Cortex of kidney (tissue), 1 donor: Measurements from ENCODE around the gene BCDIN3D.

Experiments
- DNase-seq: peaks from one replicate; lab custom pipeline; 2025; lab: John Stamatoyannopoulos, UW

BCDIN3D gene

GRCh38 chr12:49819786-49820185 lies 23.1 kb downstream of the BCDIN3D start:
- no peak for DNase-seq

- DNase-seq, result no peak
Observed at GRCh38 chr12:49818241-49818895, 24.5 kb downstream of the BCDIN3D start.

GRCh38 chr12:49813131-49813530 lies 29.8 kb downstream of the BCDIN3D start:
- no peak for DNase-seq

DNA sequence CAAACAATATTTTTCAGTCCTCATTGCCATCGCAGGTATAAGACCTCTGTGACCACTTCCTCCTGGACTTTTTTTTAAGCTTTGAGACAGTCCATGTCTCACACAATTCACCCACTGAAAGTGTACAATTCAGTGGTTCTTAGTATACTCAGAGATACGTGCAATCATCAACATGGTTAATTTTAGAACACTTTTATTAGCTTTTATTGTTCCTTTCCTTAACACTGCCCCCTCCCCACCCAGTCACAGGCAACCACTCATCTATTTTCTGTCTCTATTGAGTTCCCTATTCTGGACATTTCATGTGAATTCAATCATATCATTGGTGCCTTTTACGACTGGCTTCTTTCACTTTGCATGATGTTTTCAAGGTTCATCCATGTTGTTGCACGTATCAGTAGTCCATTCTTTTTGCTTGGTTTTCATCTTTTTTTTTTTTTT lies 30.9 kb downstream of the BCDIN3D start:
- no peak for DNase-seq

DNA sequence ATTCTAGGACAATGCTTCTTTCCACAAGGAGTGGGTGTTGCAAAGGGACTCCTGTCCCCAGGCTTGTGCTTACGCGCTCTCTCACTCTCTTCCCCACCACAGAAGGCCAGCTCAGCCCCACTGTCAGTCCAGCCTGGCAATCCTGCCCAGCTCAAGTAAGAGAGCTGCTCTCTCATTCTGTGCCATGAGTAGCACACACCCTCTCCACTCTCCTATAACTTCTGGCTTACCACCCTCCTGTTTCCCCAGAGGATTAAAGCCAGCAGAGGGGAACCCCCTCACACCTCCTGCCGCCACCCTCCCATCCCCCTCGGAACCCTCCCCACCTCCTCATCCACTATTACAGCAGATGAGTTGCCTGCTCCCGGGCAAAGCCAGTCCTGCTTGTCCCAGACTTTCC lies 31.8 kb downstream of the BCDIN3D start:
- DNase-seq, result no peak

- DNase-seq, result no peak
Observed at GRCh38 chr12:49809906-49810389, 33.0 kb downstream of the BCDIN3D start.

DNA sequence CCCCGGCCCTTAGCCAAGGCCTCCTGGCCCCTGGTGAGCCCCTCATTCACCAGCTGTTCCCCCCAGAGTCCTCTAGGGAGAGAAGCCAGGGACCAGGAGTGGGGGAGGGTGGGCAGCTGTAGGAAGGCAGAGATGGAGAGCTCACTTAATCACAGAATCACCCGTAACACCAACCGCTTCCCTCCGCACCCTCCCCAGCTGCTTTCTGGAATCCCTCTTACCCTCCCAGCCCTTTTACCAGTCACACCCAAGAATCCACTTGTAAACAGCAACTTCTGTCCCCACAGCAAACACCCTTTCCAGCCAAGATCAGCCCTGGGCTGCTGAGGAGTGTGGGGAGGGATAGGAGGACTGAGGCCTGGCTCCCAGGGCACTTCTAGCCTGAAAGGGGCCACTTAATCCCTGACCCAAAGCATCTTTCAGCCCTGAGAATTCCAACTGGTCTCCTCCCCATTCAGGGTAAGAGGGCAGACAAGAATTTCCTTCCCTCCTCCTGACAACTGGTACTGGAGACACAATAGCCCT lies 33.5 kb downstream of the BCDIN3D start:
- no peak for DNase-seq

DNA sequence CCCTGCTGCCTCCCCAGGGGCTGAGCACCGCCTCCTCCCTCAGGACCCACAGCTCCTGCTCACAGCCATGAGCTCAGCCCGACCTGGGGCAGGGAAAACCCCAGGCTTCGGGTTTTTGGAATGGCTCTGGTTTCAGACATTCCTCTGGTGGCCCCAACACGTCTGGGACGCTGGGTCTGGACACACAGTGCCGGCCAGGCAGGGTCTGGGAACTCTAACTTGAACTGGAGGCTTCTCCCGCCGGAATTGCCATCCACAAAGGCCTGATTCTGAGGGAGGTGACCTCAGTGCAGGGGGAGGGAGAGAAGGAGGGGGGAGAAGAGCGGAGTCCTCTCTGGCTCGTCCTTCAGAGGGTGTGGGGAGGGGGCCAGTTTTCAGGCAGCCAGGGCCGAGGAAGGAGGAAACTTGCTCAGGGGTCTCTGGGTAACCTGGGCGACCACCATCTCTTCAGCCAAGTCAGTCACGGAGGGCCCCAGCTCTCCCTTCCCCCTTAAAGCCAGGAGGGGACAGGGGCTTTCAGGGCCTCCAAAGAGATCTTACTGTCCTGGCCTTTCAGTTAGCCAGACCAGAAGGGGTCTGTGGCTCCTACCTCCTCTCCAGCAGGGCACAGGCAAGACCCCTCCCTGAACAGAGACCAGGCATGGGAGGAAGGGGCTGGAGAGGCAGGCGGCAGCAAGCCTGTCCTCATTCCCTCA lies 34.1 kb downstream of the BCDIN3D start:
- no peak for DNase-seq

GRCh38 chr12:49807991-49808580 lies 34.8 kb downstream of the BCDIN3D start:
- no peak for DNase-seq

- DNase-seq, result no peak
Observed at GRCh38 chr12:49806877-49807276, 36.0 kb downstream of the BCDIN3D start.

DNA sequence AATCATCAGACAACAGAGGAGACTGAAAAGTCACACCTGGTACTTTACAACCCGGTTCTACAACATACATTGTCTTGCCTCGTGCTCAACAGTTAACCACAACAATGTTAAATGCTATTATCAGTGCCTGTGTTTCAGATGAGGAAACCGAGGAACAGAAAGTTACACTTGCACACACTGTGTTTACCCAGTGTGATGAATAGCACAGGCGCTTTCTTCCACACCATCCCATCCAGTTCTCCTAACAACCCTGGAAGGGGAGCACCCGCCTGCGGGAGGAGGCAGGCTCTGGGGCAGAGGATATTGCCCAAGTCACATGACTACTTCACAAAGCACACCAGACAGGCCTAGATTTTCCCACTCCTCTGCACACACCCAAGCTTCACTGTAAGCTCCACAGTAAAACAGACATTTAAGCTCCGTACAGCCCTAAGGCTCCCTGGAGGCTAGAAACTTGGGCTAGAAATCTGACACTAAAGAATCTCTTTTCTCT lies 36.5 kb downstream of the BCDIN3D start:
- no peak for DNase-seq

- DNase-seq, result no peak
Observed at GRCh38 chr12:49805409-49805808, 37.5 kb downstream of the BCDIN3D start.

DNA sequence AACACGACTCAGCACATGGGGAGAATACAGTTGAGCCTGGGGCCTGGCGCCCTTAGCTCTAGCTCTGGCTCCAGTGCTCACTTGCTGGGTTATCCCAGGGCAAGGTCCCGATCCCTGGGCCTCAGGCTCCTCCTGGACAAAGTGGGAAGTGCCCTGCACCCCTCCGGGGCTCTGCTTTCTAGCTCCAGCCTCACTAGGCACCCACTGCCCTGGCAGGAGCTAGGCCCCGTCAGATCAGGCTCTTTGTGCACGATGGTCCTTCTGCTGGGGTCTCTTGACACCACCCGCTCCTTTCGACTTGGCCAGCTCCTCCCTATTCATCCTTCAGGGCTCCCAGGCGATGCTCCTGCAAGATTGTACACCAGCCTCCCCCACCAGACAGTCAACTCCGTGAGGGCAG lies 38.1 kb downstream of the BCDIN3D start:
- no peak for DNase-seq

DNA sequence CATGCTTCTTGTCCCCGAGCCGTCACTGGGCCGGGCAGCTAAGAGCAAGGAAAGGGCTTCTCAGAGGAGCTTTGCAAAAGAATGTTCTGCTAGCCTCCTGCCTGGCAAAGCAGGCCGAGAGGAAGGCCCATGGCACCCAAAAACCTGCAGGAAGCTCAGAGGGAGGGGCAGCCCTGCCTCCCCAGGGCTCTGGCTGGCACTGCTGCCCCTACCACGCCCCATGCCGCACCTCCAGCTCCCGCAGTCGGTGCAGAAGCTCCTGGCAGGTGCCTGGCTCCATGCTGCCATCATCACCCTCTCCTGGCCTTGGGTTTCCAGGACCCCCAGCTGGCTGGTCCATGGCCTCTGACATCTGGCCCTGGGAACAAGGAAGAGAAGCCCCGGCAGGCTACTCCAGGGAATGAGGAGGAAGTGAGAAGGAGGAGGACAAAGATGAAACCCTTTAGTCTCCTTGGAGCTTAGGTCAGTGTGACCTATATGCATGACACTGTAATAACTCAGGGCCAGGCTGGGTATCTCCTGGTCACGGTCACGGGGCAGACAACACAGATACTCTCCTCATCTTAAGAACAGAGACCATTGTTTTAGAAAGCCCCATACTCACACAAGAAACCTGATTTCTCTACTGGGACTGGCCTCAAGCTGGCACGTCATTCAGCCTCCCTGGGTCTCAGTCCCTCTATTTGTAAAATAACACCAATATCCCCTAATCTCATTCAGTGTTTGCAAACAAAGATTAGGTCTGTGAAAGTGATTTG lies 39.0 kb downstream of the BCDIN3D start:
- no peak for DNase-seq

- no peak for DNase-seq
Observed at GRCh38 chr12:49801141-49802063, 41.5 kb downstream of the BCDIN3D start.

- DNase-seq, result no peak
Observed at GRCh38 chr12:49800421-49801140, 42.3 kb downstream of the BCDIN3D start.

GRCh38 chr12:49798934-49799333 lies 44.0 kb downstream of the BCDIN3D start:
- no peak for DNase-seq

- DNase-seq, result no peak
Observed at GRCh38 chr12:49798248-49798647, 44.7 kb downstream of the BCDIN3D start.

GRCh38 chr12:49797449-49797776 lies 45.5 kb downstream of the BCDIN3D start:
- DNase-seq, result no peak
